Mucosa of descending colon (tissue), 3 donors: Measurements from ENCODE around the gene AK4. TPM values are rescaled to one million over a fixed set of nuclear protein-coding genes. Genes with fewer than 3 reads are reported as not detected.
A peak's percentile ranks its signal among the peaks of the same experiment; 100 is the strongest.

Experiments
- ATAC-seq: fragments of 200-7000 bp; cut with Tn5 transposase; one replicate; pipeline ENCODE4 v1.9.1; 2020; ENCODE audit warnings: mild to moderate bottlenecking, moderate library complexity
- DNase-seq, 3 donors: peaks; one replicate each; pipeline ENCODE4 v3.0.0-alpha.2; 2020
- H3K36me3 ChIP-seq: fragments of 200-600 bp; one replicate; pipeline ENCODE4 v1.8.0; 2021; ENCODE audit warnings: low read depth, mild to moderate bottlenecking
- H3K4me1 ChIP-seq: fragments of 200-600 bp; one replicate; pipeline ENCODE4 v1.8.0; 2021; ENCODE audit warnings: low read depth, mild to moderate bottlenecking
- H3K4me3 ChIP-seq: fragments of 200-600 bp; one replicate; pipeline ENCODE4 v1.8.0; 2021; ENCODE audit warnings: mild to moderate bottlenecking
- H3K9me3 ChIP-seq: fragments of 200-600 bp; one replicate; pipeline ENCODE4 v1.8.0; 2021; ENCODE audit warnings: mild to moderate bottlenecking
- CTCF ChIP-seq: fragments of 200-600 bp; IDR thresholded peaks from one replicate; pipeline ENCODE4 v1.8.0; 2022; ENCODE audit warnings: antibody characterized with exemption, mild to moderate bottlenecking
- intact Hi-C, 2 donors: fragments of 100-400 bp; cut with DNase I in 1 of 2; cut with micrococcal nuclease in 1 of 2; formaldehyde crosslinking; loops; one replicate each; pipeline versions ENCODE4 v1.11.0 to v1.11.1; 2022; cut with DNase I, micrococcal nuclease
- total RNA-seq, 3 donors: library from RNA; stranded (reverse); fragmentation: NEBNext Ultra II Directional in 2 of 3; extraction: Animal tissue kit (Norgen Biotek cat#: 25700) in 2 of 3; gene quantifications; one replicate each; pipeline versions ENCODE4 v1.2.1 to v1.2.4, GENCODE V29; 2021 to 2023
- donor health status: DM: no; HTN: no; CAD: no; lungs with moderate emphysema.
- donor health status: DM: no; HTN: no; CAD: no.
- donor health status: DM: no; HTN: yes; CAD: no.

Gene AK4
- total RNA-seq, 3 donors from 2014 or later = 27.1 to 72.8 (median 47.9) TPM

DNA sequence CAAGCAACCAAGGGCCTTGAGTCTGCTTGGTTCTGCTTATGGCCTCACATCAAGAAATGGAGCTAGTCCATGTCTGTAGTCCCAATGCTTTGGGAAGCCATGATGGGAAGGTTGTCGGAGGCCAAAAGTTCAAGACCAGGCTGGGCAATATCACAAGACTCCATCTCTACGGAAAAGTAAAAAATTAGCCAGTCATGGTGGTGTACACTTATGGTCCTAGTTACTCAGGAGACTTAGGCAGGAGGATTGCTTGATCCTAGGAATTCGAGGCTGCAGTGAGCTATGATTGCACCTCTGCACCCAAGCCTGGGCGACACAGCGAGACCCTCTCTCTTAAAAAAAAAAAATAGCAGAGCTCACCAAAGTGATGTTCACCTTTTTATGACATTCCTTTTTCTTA lies 81.2 kb downstream of the AK4 start:
- H3K4me3 ChIP-seq = no peak overlapping the region
- H3K4me1 ChIP-seq = no peaks in the 10 kb centered on the region
- no peak for TF ChIP-seq CTCF
- H3K36me3 ChIP-seq = no peaks in the 10 kb centered on the region
- H3K9me3 ChIP-seq = no peaks in the 10 kb centered on the region
- intact Hi-C loops = no loop called here
- DNase-seq (no peak), ATAC-seq (no peak)

- ATAC-seq (no peak), DNase-seq (no peak)
- Histone ChIP-seq H3K36me3 (no peaks in the 10 kb centered on the region), H3K9me3 (no peaks in the 10 kb centered on the region), H3K4me3 (no peak overlapping the region), H3K4me1 (no peaks in the 10 kb centered on the region)
- intact Hi-C loops = no loop called here
- no peak for TF ChIP-seq CTCF
These were observed 81.8 kb downstream of the AK4 start for GRCh38 chr1:65229754-65230339.

GRCh38 chr1:65230731-65231481 lies 82.9 kb downstream of the AK4 start:
- DNase-seq = no peak
- no peak for TF ChIP-seq CTCF
- no peaks in the 10 kb centered on the region for H3K4me1 ChIP-seq
- ATAC-seq = peak; percentile 74
- H3K9me3 ChIP-seq = no peaks in the 10 kb centered on the region
- H3K4me3 ChIP-seq = no peak overlapping the region
- H3K36me3 ChIP-seq = no peaks in the 10 kb centered on the region
- intact Hi-C loops = no loop called here

DNA sequence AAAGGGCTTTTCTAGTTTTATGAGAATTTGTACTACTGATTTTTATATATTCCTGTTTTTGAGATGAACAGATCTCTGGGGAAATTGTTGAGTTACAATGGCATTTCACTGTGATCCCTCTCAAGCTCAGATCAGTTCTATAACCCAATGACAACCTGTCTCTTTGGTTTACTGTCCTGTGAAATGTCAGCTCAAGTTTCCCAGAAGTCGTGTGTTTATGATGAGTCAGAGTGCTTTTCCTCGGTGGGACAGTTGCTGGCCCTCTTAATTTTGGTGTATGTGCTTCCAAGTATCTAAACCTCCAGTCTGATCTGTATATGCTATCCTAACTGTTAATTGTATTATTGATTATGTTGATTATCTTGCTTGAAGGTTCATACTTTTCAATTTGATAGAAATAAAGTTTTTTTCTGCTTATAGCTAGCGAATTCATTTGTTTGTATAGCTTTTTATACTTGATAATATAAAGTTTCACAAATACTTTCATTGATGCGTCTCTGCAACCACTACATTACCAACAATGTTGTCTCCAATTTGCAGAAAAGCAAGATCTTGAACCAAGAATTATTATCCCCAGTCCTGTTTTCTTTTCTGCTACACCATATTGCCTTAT lies 83.8 kb downstream of the AK4 start:
- Histone ChIP-seq H3K4me1 (no peaks in the 10 kb centered on the region), H3K9me3 (no peaks in the 10 kb centered on the region), H3K4me3 (no peak overlapping the region), H3K36me3 (no peaks in the 10 kb centered on the region)
- no peak for DNase-seq
- intact Hi-C loops = no loop called here
- TF ChIP-seq CTCF = no peak
- no peak for ATAC-seq

- no peak overlapping the region for H3K4me3 ChIP-seq
- no peaks in the 10 kb centered on the region for H3K4me1 ChIP-seq
- ATAC-seq = no peak
- no peak for DNase-seq
- no peak for TF ChIP-seq CTCF
- H3K36me3 ChIP-seq = no peaks in the 10 kb centered on the region
- no peaks in the 10 kb centered on the region for H3K9me3 ChIP-seq
- intact Hi-C loops = no loop called here
These were observed 84.5 kb downstream of the AK4 start for GRCh38 chr1:65232461-65232990.
